ENCODE data around the gene TCP11.

Gene TCP11

DNA sequence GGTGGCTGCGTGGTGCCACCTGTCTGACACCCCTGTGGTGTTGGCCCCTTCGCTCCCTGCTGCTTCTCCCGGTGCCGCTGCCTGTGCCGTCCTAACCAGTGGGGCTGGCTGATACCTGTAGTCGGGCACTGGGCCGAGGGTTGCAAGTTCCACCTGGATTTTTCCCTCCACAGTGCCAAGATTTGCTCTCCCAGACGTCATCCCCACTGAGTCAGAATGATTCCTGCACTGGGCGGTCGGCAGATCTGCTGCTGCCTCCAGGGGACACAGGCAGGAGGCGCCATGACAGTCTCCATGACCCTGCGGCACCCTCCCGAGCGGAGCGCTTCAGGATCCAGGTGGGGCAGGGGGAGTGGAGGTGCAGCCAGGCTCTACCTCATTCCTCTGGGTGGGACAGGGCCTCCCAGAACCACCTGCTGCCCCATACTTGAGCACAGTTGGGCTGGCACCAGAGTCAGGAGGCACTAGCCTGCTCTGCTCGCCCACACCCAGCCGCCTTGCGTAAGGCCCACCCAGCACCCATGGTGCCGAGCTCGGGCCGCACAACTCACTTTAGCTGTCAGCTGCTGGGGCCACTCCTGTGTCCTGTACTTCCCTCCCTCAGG, 60.2 kb downstream of the TCP11 start:
- TF ChIP-seq FOXP2 (optimal IDR thresholded peaks at IDR 0.05; ENCODE audit: control extremely low read depth, extremely low read length, insufficient read depth) (no peak), EZH2 (IDR thresholded peaks at IDR 0.05) (no peak), POLR2AphosphoS5 (IDR thresholded peaks at IDR 0.05; ENCODE audit: borderline replicate concordance, low read depth, low read length) (no peak)
- no peak overlapping the region; the same call in 1 of the 2 replicates for H3K4me3 ChIP-seq
- no peaks in the 10 kb centered on the region; the same call in 1 of the 2 replicates for H3K36me3 ChIP-seq (ENCODE audit: insufficient read depth, low read length)
- no peak for DNase-seq (ENCODE audit: low read depth, low spot score)
- peak overlapping the region; percentile 64; the same call in 1 of the 2 replicates for H3K27ac ChIP-seq
- no peaks in the 10 kb centered on the region for H3K9me3 ChIP-seq (ENCODE audit: low read depth, low read length)
- H3K9ac ChIP-seq (ENCODE audit: insufficient read length), result no peak overlapping the region

DNA sequence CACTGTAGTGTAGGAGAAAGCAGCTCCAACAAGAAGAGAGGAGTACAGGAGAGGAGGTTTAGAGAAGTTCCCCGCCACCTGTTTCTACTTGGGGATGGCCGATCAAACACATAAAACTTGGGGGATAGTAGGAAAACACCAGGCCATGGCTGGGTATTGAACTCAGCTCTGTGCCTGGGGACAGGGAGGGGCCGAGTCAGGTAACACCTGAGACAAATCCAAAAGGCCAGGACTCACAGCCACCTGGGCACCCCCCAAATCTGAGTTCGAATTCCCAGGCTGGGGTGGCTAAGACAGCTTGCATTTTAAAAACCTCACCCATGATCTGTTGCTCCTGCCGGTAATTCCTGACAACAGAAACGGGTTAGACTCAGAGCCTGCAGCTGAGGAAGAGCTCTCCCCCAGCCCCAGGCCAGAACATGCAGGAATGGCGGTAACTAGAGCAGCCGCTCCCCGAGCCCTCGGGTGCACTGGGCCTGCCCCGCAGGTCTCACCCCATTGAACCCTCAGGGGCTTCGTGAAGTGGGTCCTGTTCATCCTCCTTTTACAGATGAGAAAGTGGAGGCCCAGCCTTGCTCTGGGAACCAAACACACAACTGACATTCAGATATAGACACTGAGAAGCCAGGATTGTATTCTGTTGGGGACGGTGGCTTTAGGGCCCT, 61.0 kb downstream of the TCP11 start:
- Histone ChIP-seq H3K9me3 (ENCODE audit: low read depth, low read length) (no peaks in the 10 kb centered on the region), H3K36me3 (ENCODE audit: insufficient read depth, low read length) (no peaks in the 10 kb centered on the region; the same call in 1 of the 2 replicates), H3K9ac (ENCODE audit: insufficient read length) (no peak overlapping the region), H3K4me3 (no peak overlapping the region), H3K27ac (no peak overlapping the region)
- no peak for DNase-seq (ENCODE audit: low read depth, low spot score)
- TF ChIP-seq EZH2 (IDR thresholded peaks at IDR 0.05), result no peak
- TF ChIP-seq POLR2AphosphoS5 (IDR thresholded peaks at IDR 0.05; ENCODE audit: borderline replicate concordance, low read depth, low read length), result no peak
- TF ChIP-seq FOXP2 (optimal IDR thresholded peaks at IDR 0.05; ENCODE audit: control extremely low read depth, extremely low read length, insufficient read depth), result no peak

DNA sequence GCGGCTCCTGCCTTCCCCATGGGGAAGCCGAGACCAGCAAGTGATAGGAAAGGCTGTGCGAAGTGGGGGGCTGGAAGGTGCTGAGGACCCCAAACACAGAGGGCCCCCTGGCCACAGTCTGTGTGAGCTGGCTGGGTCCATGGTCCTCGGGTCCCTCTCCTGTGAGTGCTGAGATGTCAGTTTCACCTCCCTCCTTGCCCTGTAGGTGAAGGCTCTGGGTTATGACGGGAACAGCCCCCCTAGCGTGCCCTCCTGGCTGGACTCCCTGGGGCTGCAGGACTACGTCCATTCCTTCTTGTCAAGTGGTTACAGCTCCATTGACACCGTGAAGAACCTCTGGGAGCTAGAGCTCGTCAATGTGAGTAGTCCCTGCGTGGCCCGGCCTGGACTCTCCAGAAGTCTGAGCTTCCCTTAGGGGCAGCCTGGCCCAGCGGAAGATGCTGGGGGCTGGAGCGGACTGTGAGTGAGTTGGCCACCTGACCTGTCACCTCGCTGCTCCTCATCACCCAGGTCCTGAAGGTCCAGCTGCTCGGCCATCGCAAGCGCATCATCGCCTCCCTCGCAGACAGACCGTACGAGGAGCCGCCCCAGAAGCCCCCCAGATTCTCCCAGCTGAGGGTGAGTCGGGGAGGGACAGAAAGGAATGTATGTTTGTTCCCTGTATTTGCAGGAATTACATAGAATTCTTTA, 61.7 kb downstream of the TCP11 start:
- Histone ChIP-seq H3K36me3 (ENCODE audit: insufficient read depth, low read length) (no peaks in the 10 kb centered on the region; the same call in 1 of the 2 replicates), H3K9me3 (ENCODE audit: low read depth, low read length) (no peaks in the 10 kb centered on the region), H3K4me3 (no peak overlapping the region), H3K27ac (no peak overlapping the region), H3K9ac (ENCODE audit: insufficient read length) (no peak overlapping the region)
- no peak for DNase-seq (ENCODE audit: low read depth, low spot score)
- TF ChIP-seq FOXP2 (optimal IDR thresholded peaks at IDR 0.05; ENCODE audit: control extremely low read depth, extremely low read length, insufficient read depth) (no peak), EZH2 (IDR thresholded peaks at IDR 0.05) (no peak), POLR2AphosphoS5 (IDR thresholded peaks at IDR 0.05; ENCODE audit: borderline replicate concordance, low read depth, low read length) (no peak)

DNA sequence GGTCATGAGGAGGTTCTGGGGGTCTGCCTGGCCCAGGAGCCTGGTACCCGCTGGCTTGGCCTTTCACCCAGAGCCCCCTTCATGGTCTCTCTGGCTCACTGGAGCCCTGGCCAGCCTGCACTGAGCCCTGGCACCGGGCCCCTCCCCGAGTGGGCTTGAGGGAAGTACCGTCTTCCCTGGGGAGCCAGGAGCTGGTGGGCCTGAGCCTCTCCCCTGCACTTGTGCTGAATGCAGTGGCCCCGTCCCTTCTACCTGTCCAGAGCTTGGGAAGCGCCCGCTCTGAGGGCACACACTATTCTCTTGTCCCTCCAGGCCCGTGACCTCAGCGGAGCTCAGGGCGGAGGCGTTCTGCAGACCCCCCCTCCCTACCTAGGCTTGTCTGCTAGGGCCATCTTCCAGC, 62.2 kb downstream of the TCP11 start:
- Histone ChIP-seq H3K9ac (ENCODE audit: insufficient read length) (no peak overlapping the region), H3K36me3 (ENCODE audit: insufficient read depth, low read length) (no peaks in the 10 kb centered on the region; the same call in 1 of the 2 replicates), H3K9me3 (ENCODE audit: low read depth, low read length) (no peaks in the 10 kb centered on the region), H3K4me3 (no peak overlapping the region), H3K27ac (no peak overlapping the region)
- no peak for TF ChIP-seq POLR2AphosphoS5 (IDR thresholded peaks at IDR 0.05; ENCODE audit: borderline replicate concordance, low read depth, low read length)
- no peak for TF ChIP-seq EZH2 (IDR thresholded peaks at IDR 0.05)
- no peak for TF ChIP-seq FOXP2 (optimal IDR thresholded peaks at IDR 0.05; ENCODE audit: control extremely low read depth, extremely low read length, insufficient read depth)
- DNase-seq (ENCODE audit: low read depth, low spot score), result no peak

DNA sequence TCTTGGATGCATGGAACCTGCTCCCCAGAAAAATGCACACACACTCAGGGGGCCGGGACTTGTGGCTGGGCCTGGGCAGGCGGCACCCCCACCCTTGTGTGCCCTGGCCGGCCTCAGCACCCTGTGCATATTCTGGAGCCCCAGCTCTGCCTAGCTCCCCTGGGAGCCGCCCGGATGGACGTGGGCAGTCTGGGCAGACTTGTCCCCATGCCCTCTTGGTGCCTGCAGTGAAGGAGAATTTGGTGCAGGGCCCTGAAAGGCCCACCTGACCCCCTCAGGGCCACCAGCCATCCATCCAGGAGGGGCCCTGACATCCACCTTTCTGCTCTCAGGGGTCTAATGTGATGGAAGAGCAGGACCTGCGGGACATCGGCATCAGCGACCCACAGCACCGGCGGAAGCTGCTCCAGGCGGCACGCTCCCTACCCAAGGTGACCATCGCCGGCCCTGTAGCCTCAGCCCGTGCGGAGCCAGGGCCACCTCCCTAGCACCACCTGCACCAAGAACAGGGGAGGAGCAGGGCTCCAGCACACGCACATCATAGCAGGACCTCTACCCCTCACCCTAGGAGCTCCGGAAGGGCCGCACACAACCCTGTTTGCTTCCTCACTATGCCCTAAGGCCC, 62.8 kb downstream of the TCP11 start:
- Histone ChIP-seq H3K36me3 (ENCODE audit: insufficient read depth, low read length) (no peaks in the 10 kb centered on the region; the same call in 1 of the 2 replicates), H3K9me3 (ENCODE audit: low read depth, low read length) (no peaks in the 10 kb centered on the region), H3K4me3 (no peak overlapping the region), H3K9ac (ENCODE audit: insufficient read length) (no peak overlapping the region), H3K27ac (no peak overlapping the region)
- TF ChIP-seq EZH2 (IDR thresholded peaks at IDR 0.05), result no peak
- no peak for TF ChIP-seq FOXP2 (optimal IDR thresholded peaks at IDR 0.05; ENCODE audit: control extremely low read depth, extremely low read length, insufficient read depth)
- no peak for TF ChIP-seq POLR2AphosphoS5 (IDR thresholded peaks at IDR 0.05; ENCODE audit: borderline replicate concordance, low read depth, low read length)
- no peak for DNase-seq (ENCODE audit: low read depth, low spot score)

DNA sequence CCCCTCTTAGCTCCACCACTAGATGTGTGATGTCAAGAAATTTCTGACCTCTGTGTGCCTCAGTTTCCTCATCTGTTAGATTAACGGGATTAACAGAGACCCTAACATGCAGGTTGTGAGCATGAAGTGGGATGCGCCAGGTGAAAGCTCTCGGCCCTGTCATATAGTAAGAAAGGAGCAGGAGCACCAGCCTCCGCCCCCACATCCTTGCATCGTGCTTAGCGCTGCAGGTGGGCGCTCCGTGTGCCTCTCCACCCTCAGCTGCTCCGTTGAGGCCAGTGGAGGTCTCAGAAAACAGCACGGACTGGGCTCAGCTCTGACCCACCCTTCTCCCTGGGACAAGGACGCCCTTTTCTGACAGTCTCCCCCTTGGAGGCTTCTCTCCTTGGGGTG, 63.4 kb downstream of the TCP11 start:
- no peak for DNase-seq (ENCODE audit: low read depth, low spot score)
- Histone ChIP-seq H3K27ac (no peak overlapping the region), H3K9ac (ENCODE audit: insufficient read length) (no peak overlapping the region), H3K9me3 (ENCODE audit: low read depth, low read length) (no peaks in the 10 kb centered on the region), H3K36me3 (ENCODE audit: insufficient read depth, low read length) (no peaks in the 10 kb centered on the region), H3K4me3 (no peak overlapping the region)
- TF ChIP-seq FOXP2 (optimal IDR thresholded peaks at IDR 0.05; ENCODE audit: control extremely low read depth, extremely low read length, insufficient read depth) (no peak), POLR2AphosphoS5 (IDR thresholded peaks at IDR 0.05; ENCODE audit: borderline replicate concordance, low read depth, low read length) (no peak), EZH2 (IDR thresholded peaks at IDR 0.05) (no peak)

DNA sequence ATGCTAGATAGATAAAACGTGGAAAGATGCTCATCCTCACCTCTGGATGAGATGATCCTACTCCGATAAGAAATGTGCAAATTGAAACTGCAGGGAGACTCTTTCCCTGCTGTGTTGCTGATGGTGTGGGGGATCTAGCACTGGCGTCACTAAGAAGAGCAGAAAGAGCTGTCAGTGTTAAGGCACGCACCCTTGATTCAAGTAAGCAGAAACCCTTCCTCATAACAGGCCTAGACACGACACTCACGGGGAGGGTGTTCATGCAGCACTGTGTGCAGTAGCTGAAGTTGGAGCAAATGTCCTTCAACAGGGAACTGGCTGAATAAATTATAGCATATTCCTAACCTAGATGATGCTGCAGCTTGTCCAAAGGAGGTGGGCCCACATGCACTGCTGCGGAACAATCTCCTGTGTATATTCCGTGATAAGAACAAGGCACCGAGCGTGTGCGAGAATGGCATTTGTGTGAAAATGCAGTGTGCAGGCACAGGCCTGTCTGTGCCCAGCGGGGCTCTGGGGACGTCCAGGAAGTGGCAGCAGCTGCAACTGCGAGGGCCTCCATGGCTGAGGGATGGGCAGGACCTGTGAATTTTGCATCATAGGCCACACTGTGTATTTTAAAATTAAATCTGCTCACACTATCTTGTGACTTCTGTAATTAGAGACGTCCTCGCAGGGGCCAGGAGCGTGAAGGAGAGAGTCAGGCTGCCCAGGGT, 64.0 kb downstream of the TCP11 start:
- Histone ChIP-seq H3K9me3 (ENCODE audit: low read depth, low read length) (no peaks in the 10 kb centered on the region), H3K27ac (no peak overlapping the region), H3K36me3 (ENCODE audit: insufficient read depth, low read length) (no peaks in the 10 kb centered on the region), H3K4me3 (no peak overlapping the region), H3K9ac (ENCODE audit: insufficient read length) (no peak overlapping the region)
- TF ChIP-seq POLR2AphosphoS5 (IDR thresholded peaks at IDR 0.05; ENCODE audit: borderline replicate concordance, low read depth, low read length) (no peak), EZH2 (IDR thresholded peaks at IDR 0.05) (no peak), FOXP2 (optimal IDR thresholded peaks at IDR 0.05; ENCODE audit: control extremely low read depth, extremely low read length, insufficient read depth) (no peak)
- DNase-seq (ENCODE audit: low read depth, low spot score), result no peak
